B cell (primary cell): ENCODE measurements around the gene LRRC49.

Experiments
- CTCF ChIP-seq: fragments of 200-600 bp; IDR thresholded peaks from one replicate; pipeline ENCODE4 v1.8.0; 2022; ENCODE audit warnings: antibody characterized with exemption, mild to moderate bottlenecking
- EZH2 ChIP-seq: IDR thresholded peaks from 2 replicates; pipeline ENCODE4 v1.6.1; 2012; ENCODE audit warnings: borderline replicate concordance, low read depth, mild to moderate bottlenecking, moderate library complexity, low read length; ENCODE audit not compliant: insufficient read depth, poor library complexity, severe bottlenecking

GRCh38 chr15:71080166-71080565 lies 187.5 kb downstream of the LRRC49 start:
- no peak for TF ChIP-seq EZH2
- no peak for TF ChIP-seq CTCF
